K562 (cell line): ENCODE data around the gene MYL12B.

ENCODE experiments used
- BHLHE40 ChIP-seq: IDR thresholded peaks from 2 replicates; pipeline ENCODE4 v1.6.1; 2011; ENCODE audit warnings: low read length, improper control_type of control experiment
- BRD4 ChIP-seq: fragments of 200-600 bp; sonication (generic); IDR thresholded peaks from 2 replicates; pipeline ENCODE4 v1.6.1; 2017; ENCODE audit warnings: inconsistent platforms
- CTCF ChIP-seq, 3 experiments: IDR thresholded peaks in 2 of 3; conservative IDR thresholded peaks in 1 of 3; 2 replicates each; pipeline ENCODE4 v1.5.1; 2011 to 2012; ENCODE audit warnings: low read length in 3 of 3, mild to moderate bottlenecking in 3 of 3, control low read depth in 2 of 3, improper control_type of control experiment in 1 of 3, inconsistent platforms in 1 of 3, low read depth in 1 of 3, mixed read lengths in 1 of 3, moderate library complexity in 1 of 3; ENCODE audit not compliant: insufficient read depth in 2 of 3
- CUX1 ChIP-seq: fragments of 200-800 bp; sonication (Bioruptor generic); IDR thresholded peaks from 2 replicates; pipeline ENCODE4 v1.6.1; 2016; ENCODE audit warnings: missing genetic modification characterization, missing compliant biosample characterization
- POLR2A ChIP-seq: fragments of 450-650 bp; conservative IDR thresholded peaks from 2 replicates; pipeline ENCODE4 v1.6.1; 2016
- PRPF4 ChIP-seq: fragments of 200-400 bp; formaldehyde crosslinking; IDR thresholded peaks from one replicate; pipeline ENCODE4 v1.6.1; 2017; ENCODE audit warnings: low read length, low read depth, mild to moderate bottlenecking; ENCODE audit not compliant: insufficient read depth, poor library complexity, severe bottlenecking
- RBM22 ChIP-seq: fragments of 200-400 bp; formaldehyde crosslinking; IDR thresholded peaks from 2 replicates; pipeline ENCODE4 v1.6.1; 2018; ENCODE audit warnings: low read length, low read depth; ENCODE audit not compliant: poor library complexity, severe bottlenecking
- SMARCA5 ChIP-seq: fragments of 450-650 bp; IDR thresholded peaks from 2 replicates; pipeline ENCODE4 v1.6.1; 2016
- TAF1 ChIP-seq: IDR thresholded peaks from 2 replicates; pipeline ENCODE4 v1.6.1; 2011; ENCODE audit warnings: mild to moderate bottlenecking, low read length, moderate library complexity; ENCODE audit not compliant: insufficient read depth, control insufficient read depth, severe bottlenecking; ENCODE audit errors: extremely low read depth
- WHSC1 ChIP-seq: IDR thresholded peaks from one replicate; pipeline ENCODE4 v1.6.1; 2012; ENCODE audit warnings: low read length, control low read depth, inconsistent platforms
- ZNF277 ChIP-seq: fragments of 250-450 bp; sonication (Bioruptor Pico); IDR thresholded peaks from 2 replicates; pipeline ENCODE4 v1.8.0; 2022; ENCODE audit warnings: inconsistent platforms, mild to moderate bottlenecking, moderate library complexity, borderline replicate concordance
- ZNF717 ChIP-seq: fragments of 250-450 bp; sonication (Bioruptor Pico); IDR thresholded peaks from 2 replicates; pipeline ENCODE4 v1.5.0; 2021

GRCh38 chr18:3293196-3293951, 31.4 kb downstream of the MYL12B start:
- TF ChIP-seq SMARCA5: no peak
- no peak for TF ChIP-seq ZNF717 (CRISPR knock-in tag)
- no peak for TF ChIP-seq CTCF (IDR thresholded peaks at IDR 0.05 in 2 of 3, conservative IDR thresholded peaks at IDR 0.05 in 1 of 3; ENCODE audit: insufficient read depth in 2 of 3, low read depth in 1 of 3, low read length in 3 of 3)
- TF ChIP-seq PRPF4: no peak
- TF ChIP-seq WHSC1: no peak
- TF ChIP-seq BRD4: no peak
- no peak for TF ChIP-seq ZNF277 (CRISPR knock-in tag)
- no peak for TF ChIP-seq BHLHE40
- no peak for TF ChIP-seq POLR2A
- TF ChIP-seq TAF1: no peak
- no peak for TF ChIP-seq CUX1 (CRISPR knock-in tag)
- TF ChIP-seq RBM22: no peak
